KMS-11 (cell line): ENCODE results near the gene INO80C.

Source experiments
- H2AFZ ChIP-seq: fragments of 200-600 bp; sonication (generic); 2 replicates; pipeline ENCODE4 v1.6.1; 2016; ENCODE audit warnings: antibody characterized with exemption, mixed run types, low read depth
- H3K27ac ChIP-seq: fragments of 200-600 bp; sonication (generic); 2 replicates; pipeline ENCODE4 v1.6.1; 2016; ENCODE audit warnings: mild to moderate bottlenecking, mixed run types
- H3K27me3 ChIP-seq: fragments of 200-600 bp; sonication (generic); 2 replicates; pipeline ENCODE4 v1.6.1; 2017; ENCODE audit warnings: mild to moderate bottlenecking, low read depth, mixed run types, moderate library complexity; ENCODE audit not compliant: insufficient read depth
- H3K36me3 ChIP-seq: fragments of 200-600 bp; sonication (generic); 2 replicates; pipeline ENCODE4 v1.6.1; 2017; ENCODE audit warnings: mild to moderate bottlenecking, mixed run types; ENCODE audit not compliant: insufficient read depth
- H3K4me1 ChIP-seq: fragments of 200-600 bp; sonication (generic); 2 replicates; pipeline ENCODE4 v1.6.1; 2016; ENCODE audit warnings: mild to moderate bottlenecking, low read depth, mixed run types; ENCODE audit not compliant: poor library complexity, severe bottlenecking
- H3K4me2 ChIP-seq: fragments of 200-600 bp; sonication (generic); 2 replicates; pipeline ENCODE4 v1.7.0; 2016; ENCODE audit warnings: mild to moderate bottlenecking, mixed run types
- H3K4me3 ChIP-seq: fragments of 200-600 bp; sonication (generic); IDR thresholded peaks from 2 replicates; pipeline ENCODE4 v1.6.1; 2017; ENCODE audit warnings: low read depth, low read length, mixed read lengths; ENCODE audit not compliant: insufficient read depth
- H3K79me2 ChIP-seq: fragments of 200-600 bp; sonication (generic); 2 replicates; pipeline ENCODE4 v1.6.1; 2016; ENCODE audit warnings: low read depth, mixed run types; ENCODE audit not compliant: insufficient read depth
- H3K9ac ChIP-seq: fragments of 200-600 bp; sonication (generic); 2 replicates; pipeline ENCODE4 v1.6.1; 2016; ENCODE audit warnings: mild to moderate bottlenecking, mixed run types
- H4K20me1 ChIP-seq: fragments of 200-600 bp; sonication (generic); 2 replicates; pipeline ENCODE4 v1.6.1; 2016; ENCODE audit warnings: mild to moderate bottlenecking, mixed run types; ENCODE audit not compliant: insufficient read depth
- CTCF ChIP-seq: fragments of 200-600 bp; sonication (generic); conservative IDR thresholded peaks from 2 replicates; pipeline ENCODE4 v1.6.1; 2017; ENCODE audit warnings: low read depth, mild to moderate bottlenecking, antibody characterized with exemption, low read length, moderate library complexity, mixed read lengths

INO80C gene

GRCh38 chr18:35477497-35477896, 20.3 kb downstream of the INO80C start:
- Histone ChIP-seq H3K9ac (no peak overlapping the region), H3K36me3 (no peaks in the 10 kb centered on the region), H3K79me2 (no peaks in the 10 kb centered on the region), H3K27me3 (no peaks in the 10 kb centered on the region), H3K4me3 (no peak overlapping the region), H3K4me1 (no peaks in the 10 kb centered on the region), H4K20me1 (no peaks in the 10 kb centered on the region), H3K4me2 (no peak overlapping the region), H2AFZ (no peak overlapping the region), H3K27ac (no peak overlapping the region)
- TF ChIP-seq CTCF = no peak

GRCh38 chr18:35474884-35475283, 22.9 kb downstream of the INO80C start:
- no peak overlapping the region for H3K4me2 ChIP-seq
- no peaks in the 10 kb centered on the region for H3K36me3 ChIP-seq
- H3K4me1 ChIP-seq = no peaks in the 10 kb centered on the region
- TF ChIP-seq CTCF = no peak
- H2AFZ ChIP-seq = no peak overlapping the region
- H4K20me1 ChIP-seq = no peaks in the 10 kb centered on the region
- H3K9ac ChIP-seq = no peak overlapping the region
- H3K4me3 ChIP-seq = no peak overlapping the region
- H3K79me2 ChIP-seq = no peaks in the 10 kb centered on the region
- H3K27ac ChIP-seq = no peak overlapping the region
- no peaks in the 10 kb centered on the region for H3K27me3 ChIP-seq

GRCh38 chr18:35473562-35473961, 24.2 kb downstream of the INO80C start:
- H2AFZ ChIP-seq = no peak overlapping the region
- no peaks in the 10 kb centered on the region for H3K4me1 ChIP-seq
- H3K27me3 ChIP-seq = no peaks in the 10 kb centered on the region
- no peaks in the 10 kb centered on the region for H3K36me3 ChIP-seq
- no peak for TF ChIP-seq CTCF
- no peak overlapping the region for H3K27ac ChIP-seq
- no peaks in the 10 kb centered on the region for H4K20me1 ChIP-seq
- no peaks in the 10 kb centered on the region for H3K79me2 ChIP-seq
- no peak overlapping the region for H3K4me3 ChIP-seq
- H3K9ac ChIP-seq = no peak overlapping the region
- no peak overlapping the region for H3K4me2 ChIP-seq

- TF ChIP-seq CTCF = no peak
- Histone ChIP-seq H2AFZ (no peak overlapping the region), H3K36me3 (no peaks in the 10 kb centered on the region), H3K9ac (no peak overlapping the region), H3K27ac (no peak overlapping the region), H3K4me3 (no peak overlapping the region), H3K4me2 (no peak overlapping the region), H3K27me3 (no peaks in the 10 kb centered on the region), H3K79me2 (no peaks in the 10 kb centered on the region), H3K4me1 (no peaks in the 10 kb centered on the region), H4K20me1 (no peaks in the 10 kb centered on the region)
Measured at GRCh38 chr18:35470435-35470834, 27.3 kb downstream of the INO80C start.

GRCh38 chr18:35469725-35470124, 28.0 kb downstream of the INO80C start:
- H2AFZ ChIP-seq = no peak overlapping the region
- no peak overlapping the region for H3K4me2 ChIP-seq
- H3K79me2 ChIP-seq = no peaks in the 10 kb centered on the region
- no peaks in the 10 kb centered on the region for H3K27me3 ChIP-seq
- H3K4me1 ChIP-seq = no peaks in the 10 kb centered on the region
- no peak overlapping the region for H3K4me3 ChIP-seq
- H3K27ac ChIP-seq = no peak overlapping the region
- H4K20me1 ChIP-seq = no peaks in the 10 kb centered on the region
- H3K9ac ChIP-seq = no peak overlapping the region
- no peak for TF ChIP-seq CTCF
- no peaks in the 10 kb centered on the region for H3K36me3 ChIP-seq
